Measurements from ENCODE around the gene VPS52.
"Not testable (repeated sequence)": the region's sequence is repeated elsewhere in the genome, so short reads cannot be mapped to it uniquely, and the experiment has no call there.

The VPS52 gene

DNA sequence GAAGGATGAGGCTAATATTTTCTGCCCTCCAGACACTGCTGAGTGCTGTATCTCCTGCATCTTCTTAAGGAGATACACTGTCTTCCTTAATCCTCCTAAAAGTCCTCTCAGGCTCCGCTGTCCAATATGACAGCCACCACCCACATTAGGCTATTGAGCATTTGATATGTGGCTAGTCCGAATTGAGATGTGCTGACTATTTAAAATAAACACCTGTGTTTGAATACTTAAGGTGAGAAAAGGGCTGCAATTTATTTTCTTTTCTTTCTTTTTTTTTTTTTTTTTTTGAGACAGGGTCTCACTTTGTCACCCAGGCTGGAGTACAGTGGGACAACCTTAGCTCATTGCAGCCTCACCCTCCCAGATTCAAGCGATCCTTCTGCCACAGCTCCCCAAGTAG is 30.2 kb upstream of the VPS52 start:
- no peak for DNase-seq (ENCODE audit: low read depth)

- DNase-seq (ENCODE audit: low read depth) = peak; percentile 91
Observed at GRCh38 chr6:33299237-33299944, 27.7 kb upstream of the VPS52 start.

- DNase-seq (ENCODE audit: low read depth) = peak; percentile 48
Observed at GRCh38 chr6:33298773-33299236, 27.1 kb upstream of the VPS52 start, which contains the start of gene RGL2. TSS of gene RGL2 (minus strand) at chr6:33298942. CDS start at chr6:33298610, 332 bp downstream.

- DNase-seq (ENCODE audit: low read depth) = no peak
Observed at GRCh38 chr6:33297956-33298772, 26.5 kb upstream of the VPS52 start.

GRCh38 chr6:33297406-33297955 is 25.8 kb upstream of the VPS52 start:
- DNase-seq (ENCODE audit: low read depth) = no peak

GRCh38 chr6:33296797-33297405 is 25.2 kb upstream of the VPS52 start:
- no peak for DNase-seq (ENCODE audit: low read depth)

DNA sequence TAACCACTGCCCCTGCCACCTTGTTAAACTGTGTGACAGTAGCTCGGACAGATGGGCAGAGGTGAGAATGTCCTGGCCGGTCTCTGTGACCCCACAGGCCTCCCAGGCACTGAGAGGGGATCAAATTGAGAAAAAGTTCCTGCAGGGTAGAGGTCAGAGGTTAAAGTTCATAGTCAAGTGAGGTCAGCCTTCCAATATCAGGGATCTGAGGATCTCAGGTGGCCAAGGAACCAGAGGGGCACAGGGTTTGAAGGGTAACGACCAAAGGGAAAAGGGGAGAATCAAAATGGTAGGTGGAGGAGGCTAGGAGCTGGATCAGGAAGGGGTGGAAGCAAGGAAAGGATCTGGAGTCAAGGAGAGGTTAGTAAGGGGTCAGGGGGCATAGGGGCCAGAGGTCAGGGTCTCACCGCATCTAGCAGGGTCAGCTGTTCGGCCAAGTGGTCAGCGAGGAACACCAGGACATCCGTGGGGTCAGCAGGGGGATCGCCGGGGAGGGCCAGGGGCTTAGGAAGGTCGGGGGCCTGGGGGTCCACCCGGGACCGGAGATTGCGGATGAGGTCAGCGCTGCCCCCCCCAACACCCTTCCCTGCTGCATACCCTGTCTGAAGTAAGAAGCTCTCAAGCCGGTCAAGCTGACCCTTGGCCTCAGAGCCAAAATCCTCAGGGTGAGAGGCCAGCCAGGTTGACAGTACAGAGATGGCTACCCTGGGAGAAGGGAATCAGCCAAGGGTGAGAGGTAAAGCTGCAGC is 24.1 kb upstream of the VPS52 start:
- no peak for DNase-seq (ENCODE audit: low read depth)

GRCh38 chr6:33294086-33294823 is 22.6 kb upstream of the VPS52 start:
- DNase-seq (ENCODE audit: low read depth) = no peak

DNA sequence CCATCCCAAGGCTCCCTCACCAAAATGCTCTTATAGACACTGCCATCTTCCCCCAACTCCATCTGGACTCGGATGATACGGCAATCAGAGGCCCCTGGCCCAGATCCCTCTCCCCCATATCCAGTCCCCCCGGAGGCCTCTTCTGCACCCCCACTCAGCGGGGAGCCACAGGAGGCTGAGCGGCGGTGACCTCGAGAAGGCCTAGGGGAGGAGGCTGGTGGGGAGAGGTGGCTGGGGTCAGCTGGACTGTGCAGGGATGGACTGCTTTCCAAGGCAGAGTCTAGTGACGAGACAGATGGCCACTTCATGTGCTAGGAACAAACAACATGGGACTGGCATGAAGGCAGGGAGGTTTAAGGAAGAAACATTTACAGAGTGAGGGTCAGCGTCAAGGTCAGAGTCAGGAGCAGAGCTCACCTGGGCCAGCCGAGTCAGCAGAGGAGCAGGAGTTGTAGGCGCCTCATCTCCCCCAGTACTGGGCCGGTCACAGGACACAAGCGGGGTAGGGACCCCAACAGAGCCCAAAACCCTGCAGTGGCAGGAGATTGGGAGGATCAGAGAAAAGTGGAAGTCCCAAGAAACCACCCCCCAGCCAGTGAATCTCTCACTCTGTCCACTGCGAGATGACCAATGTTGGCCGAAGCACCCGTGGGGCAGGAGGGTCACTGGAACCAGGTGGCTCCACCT is 21.5 kb upstream of the VPS52 start:
- DNase-seq (ENCODE audit: low read depth) = no peak

DNA sequence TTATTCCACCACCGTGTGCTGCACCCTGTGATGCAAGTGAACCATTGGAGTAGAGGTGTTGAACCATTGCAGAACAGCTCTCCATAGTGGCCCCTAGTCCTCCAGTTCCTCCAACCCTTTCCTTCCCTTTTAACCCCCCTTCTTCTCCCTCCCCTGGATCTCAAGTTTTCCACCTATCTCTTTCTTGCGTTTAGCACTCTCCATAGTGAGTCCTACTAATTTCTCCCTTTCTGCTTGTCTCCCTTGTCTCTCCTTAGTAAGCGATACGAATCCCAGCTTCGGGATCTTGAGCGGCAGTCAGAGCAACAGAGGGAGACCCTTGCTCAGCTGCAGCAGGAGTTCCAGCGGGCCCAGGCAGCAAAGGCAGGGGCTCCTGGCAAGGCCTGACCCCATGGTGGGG is 18.8 kb upstream of the VPS52 start:
- DNase-seq (ENCODE audit: low read depth) = no peak

DNA sequence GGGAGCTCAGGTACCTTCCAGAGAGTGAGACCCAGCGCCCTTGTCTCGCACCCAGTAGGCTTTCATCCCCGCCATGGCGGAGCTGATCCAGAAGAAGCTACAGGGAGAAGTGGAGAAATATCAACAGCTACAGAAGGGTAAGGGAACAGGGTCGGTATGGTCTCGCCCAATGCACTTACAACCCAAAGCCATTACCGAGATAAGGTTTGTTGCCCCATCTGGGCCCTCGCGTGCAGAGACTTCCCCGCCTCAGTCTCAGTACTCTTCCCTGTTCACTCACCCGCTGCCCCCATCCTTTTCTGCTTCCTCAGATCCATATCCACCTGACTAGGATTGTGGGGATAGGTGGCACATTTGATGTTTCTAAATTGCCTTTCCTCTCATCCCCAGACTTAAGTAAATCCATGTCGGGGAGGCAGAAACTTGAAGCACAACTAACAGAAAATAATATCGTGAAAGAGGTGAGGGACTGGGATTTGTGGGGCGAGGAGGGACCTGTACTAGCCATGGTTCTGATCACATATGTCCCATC is 18.2 kb upstream of the VPS52 start:
- no peak for DNase-seq (ENCODE audit: low read depth)

GRCh38 chr6:33288921-33289783 is 17.5 kb upstream of the VPS52 start, which contains the start of the genes PFDN6 and WDR46:
TSS of gene PFDN6 (plus strand) at chr6:33289601. CDS start at chr6:33289857, 256 bp downstream.
TSS of gene WDR46 (minus strand) at chr6:33289239. CDS start at chr6:33289170, 69 bp downstream.
- peak; percentile 78 for DNase-seq (ENCODE audit: low read depth)

GRCh38 chr6:33288141-33288920 is 16.7 kb upstream of the VPS52 start:
- DNase-seq (ENCODE audit: low read depth) = no peak

DNA sequence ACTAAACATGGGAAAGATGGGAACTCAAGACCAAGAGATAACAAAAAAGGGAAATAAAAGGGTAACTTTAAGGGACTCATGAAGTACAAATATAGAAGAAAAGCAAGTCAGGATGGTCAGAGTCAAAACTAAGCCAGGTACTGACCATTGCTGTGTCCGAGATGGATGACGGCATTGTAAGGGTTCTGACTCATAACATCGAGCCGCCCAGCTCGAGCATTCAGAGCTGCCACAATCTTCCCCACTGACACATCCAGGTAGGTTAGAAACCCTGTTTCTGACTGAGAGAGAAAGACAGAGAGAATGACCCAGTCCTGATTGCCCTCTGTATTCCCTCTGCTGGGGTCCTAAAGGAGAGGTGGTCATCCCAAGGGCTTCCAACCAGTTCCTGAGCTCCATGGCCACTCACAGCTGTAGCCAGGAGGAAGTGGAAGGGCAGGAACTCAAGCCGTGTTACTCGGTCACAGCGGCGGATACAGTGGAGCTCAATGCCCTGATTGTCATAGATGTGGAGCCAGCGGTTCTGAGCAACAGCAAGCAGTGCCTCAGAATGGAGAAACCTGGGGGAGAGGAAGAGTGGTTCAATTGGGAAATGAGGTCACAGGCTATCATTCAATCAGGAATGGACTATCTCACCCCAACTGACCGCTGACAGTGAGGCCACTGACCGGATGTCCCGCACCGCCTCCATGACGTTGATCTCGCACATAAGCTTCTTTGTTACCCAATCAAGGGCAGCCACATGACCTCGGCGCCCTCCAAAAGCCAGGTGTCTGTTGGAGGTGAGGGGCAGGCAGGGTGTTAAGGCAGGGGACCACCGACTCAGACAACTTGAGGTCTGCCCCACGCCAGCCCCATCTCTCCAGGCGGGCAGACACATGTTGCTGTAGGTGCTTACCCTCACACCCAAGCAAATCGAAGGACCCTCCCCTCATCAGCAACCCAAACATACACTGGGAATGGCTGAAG is 15.6 kb upstream of the VPS52 start:
- no peak for DNase-seq (ENCODE audit: low read depth)

DNA sequence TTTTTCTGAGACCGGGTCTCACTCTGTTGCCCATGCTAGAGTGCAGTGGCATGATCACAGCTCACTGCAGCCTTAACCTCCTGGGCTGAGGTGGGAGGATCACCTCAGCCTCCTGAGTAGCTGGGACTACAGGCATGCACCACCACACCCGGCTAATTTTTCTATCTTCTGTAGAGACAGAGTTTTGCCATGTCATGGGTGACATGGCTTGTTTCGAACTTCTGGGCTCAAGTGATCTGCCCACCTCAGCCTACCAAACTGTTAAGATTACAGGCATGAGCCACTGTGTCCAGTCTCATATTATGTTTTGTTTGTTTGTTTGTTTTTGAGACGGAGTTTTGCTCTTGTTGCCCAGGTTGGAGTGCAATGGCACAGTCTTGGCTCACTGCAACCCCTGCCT is 13.5 kb upstream of the VPS52 start:
- DNase-seq (ENCODE audit: low read depth) = not testable (repeated sequence)

DNA sequence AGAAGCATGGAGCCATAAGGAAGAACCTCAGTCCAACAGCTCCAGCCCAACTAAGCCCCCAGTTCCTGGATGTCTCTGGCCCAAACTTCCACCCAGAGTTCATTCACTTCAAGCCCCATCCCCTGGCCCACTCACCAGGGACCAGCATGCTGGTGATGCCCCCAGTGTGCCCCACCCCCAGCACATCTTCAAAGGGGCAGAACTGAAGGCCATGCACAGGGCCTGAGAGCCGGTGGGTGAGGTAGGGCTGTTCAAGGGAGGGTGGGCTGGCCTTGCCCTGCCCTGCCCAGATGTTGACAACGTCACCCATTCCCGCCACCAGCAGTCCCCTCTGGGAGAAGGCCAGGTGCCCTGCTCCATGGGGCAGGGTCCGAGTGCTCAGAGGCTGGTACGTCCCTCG is 8.9 kb upstream of the VPS52 start:
- no peak for DNase-seq (ENCODE audit: low read depth)

DNA sequence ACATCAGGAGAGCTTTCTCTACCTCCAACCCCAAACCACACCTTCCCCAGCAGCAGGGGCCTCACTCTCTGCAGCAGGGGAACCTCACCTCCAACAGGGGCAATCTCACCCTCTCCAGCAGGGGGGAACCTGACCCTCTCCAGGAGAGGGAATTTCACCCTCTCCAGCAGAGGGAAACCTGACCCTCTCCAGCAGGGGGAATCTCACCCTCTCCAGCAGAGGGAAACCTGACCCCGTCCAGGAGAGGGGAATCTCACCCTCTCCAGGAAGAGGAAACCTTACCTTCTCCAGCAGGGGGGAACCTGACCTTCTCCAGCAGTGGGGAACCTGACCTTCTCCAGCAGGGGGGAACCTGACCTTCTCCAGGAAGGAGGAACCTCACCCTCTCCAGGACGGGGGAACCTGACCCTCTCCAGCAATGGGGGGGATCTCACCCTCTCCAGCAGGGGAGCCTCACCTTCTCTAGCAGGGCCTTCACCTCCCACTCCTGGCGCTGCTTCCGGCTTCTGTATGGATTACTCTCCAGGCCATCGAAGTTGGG is 8.4 kb upstream of the VPS52 start:
- no peak for DNase-seq (ENCODE audit: low read depth)
